Right ventricle myocardium inferior (tissue), 1 donor: Measurements from ENCODE around the gene KDM4C. TPM values are rescaled to one million over a fixed set of nuclear protein-coding genes. Genes with fewer than 3 reads are reported as not detected.

Experiments used
- ATAC-seq: fragments of 200-7000 bp; cut with Tn5 transposase; one replicate; pipeline ENCODE4 v1.9.1; 2020; ENCODE audit warnings: mild to moderate bottlenecking, moderate library complexity
- DNase-seq: peaks from one replicate; pipeline ENCODE4 v3.0.0; 2021; ENCODE audit errors: missing footprints
- intact Hi-C: fragments of 100-400 bp; cut with DNase I; formaldehyde crosslinking; loops from one replicate; pipeline ENCODE4 v1.11.0; 2022
- total RNA-seq: library from RNA; stranded (reverse); fragmentation: NEBNext Ultra II Directional; extraction: Animal tissue kit (Norgen Biotek cat#: 25700); gene quantifications from one replicate; pipeline ENCODE4 v1.2.1, GENCODE V29; 2021
- donor health status: DM: no; HTN: yes; CAD: no; lungs with severe emphysema.

Gene KDM4C
- total RNA-seq, 1 donor from 2014 or later = 15.3 TPM

DNA sequence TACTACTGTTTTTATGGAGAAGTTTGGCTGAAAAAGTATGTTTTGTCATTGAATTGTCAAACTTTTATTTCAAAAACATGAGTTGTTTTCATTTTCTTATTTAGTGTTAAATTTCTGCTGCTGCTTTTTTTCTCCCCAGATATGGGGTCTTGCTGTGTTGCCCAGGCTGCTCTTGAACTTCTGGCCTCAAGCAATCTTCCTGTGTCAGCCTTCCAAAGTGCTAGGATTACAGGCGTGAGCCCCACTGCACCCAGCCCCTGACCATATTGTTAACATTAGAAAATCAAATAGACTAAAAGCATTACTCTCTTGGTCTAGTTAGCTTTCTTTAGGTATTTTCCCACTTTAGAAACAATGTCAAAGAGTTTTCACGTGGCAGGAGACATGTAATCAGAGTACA is 215.3 kb downstream of the KDM4C start:
- ATAC-seq (no peak), DNase-seq (no peak)
- intact Hi-C loops = no loop called here

- DNase-seq (no peak), ATAC-seq (no peak)
- intact Hi-C loops = no loop called here
These were observed 216.0 kb downstream of the KDM4C start for GRCh38 chr9:6973762-6974161.

GRCh38 chr9:6975198-6975597 is 217.4 kb downstream of the KDM4C start:
- intact Hi-C loops = no loop called here
- DNase-seq (no peak), ATAC-seq (no peak)

GRCh38 chr9:6977761-6978160 is 220.0 kb downstream of the KDM4C start:
- DNase-seq (no peak), ATAC-seq (no peak)
- intact Hi-C loops = no loop called here

DNA sequence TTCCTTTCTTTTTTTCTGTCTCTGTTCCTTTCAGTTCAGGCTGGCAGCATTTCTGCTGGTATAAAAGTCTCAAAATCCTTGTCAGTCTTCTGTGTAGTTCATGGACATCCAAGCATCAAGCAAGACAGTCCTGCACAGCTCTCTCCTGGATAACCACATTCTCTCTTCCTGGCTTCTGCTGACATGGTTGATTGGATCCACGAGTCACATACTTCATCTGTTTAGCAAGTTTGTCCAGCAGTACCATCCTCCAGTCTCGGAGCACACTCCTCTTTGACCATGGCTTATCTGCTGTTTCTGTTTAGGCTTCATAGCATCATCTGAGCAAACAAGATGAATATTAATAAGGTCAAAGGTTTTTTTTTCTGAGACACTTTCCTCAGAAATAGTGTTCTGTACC is 220.8 kb downstream of the KDM4C start:
- DNase-seq = no peak
- intact Hi-C loops = no loop called here
- no peak for ATAC-seq

DNA sequence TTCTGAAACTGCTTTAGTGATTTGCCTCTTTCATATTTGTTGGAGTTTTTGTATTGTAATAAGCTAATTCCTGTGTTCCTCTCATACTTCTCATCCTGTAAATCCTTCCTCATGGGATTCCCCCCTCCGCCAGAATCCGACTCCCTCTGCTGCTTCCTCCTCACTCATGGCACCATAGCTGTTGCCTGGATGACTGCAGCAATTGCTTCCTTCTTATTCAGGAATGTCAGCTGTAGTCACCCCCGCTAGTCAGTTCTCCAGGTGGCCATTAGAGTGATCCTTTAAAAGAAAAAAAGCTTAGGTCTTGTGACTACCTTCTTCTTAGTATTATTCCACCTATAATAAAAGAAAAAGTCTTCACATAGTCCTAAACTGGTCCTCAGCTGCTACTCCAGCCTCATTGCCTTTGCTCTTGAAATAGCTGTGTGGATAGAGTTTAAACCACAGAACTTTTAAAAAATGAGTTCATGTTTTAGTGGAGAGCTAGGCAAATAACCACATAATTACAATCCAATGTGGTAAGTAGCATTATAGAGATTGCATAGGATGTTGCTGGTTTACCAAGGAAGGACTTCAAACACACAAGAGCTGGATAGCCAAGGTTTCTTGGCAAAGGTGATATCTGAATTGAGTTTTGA is 227.3 kb downstream of the KDM4C start:
- intact Hi-C loops = no loop called here
- no peak for DNase-seq
- no peak for ATAC-seq

DNA sequence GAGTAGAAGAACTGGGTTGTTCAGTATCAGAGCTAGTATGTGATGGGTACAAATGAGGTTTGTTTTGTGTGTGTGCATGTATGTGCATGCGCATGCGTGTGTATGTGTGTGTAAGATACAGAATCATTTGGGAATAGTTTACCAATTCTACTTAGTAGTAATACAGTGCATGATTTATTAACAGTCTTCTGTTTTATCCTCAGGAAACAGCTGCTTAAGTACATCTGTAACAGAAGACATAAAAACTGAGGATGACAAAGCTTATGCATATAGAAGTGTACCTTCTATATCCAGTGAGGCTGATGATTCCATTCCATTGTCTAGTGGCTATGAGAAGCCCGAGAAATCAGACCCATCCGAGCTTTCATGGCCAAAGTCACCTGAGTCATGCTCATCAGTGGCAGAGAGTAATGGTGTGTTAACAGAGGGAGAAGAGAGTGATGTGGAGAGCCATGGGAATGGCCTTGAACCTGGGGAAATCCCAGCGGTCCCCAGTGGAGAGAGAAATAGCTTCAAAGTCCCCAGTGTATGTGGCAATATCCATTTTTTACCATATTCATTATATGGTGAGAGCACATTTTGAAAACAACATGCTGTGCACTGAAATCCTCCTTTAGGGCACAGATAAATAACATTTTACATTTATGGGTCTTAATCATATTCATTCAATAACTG is 228.5 kb downstream of the KDM4C start:
- intact Hi-C loops = no loop called here
- DNase-seq = no peak
- no peak for ATAC-seq

DNA sequence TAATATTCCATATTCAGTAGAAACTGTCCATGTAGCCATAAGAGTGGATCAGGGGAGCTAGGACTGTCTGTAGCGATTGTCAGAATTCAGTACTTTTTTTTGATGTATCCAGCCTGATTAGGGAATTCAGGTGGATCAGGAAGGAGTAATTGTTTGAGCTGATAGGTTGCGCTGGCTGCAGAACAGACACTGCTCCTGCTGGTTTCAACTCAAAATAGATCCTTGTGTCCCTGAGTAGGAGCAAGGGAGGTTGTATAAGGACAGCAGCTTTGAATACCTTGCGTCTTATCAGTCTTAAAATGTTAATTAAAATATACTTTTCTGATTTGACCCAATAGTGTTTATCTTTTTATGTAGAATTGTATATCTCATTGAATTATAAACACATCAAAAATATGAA is 229.6 kb downstream of the KDM4C start:
- DNase-seq (no peak), ATAC-seq (no peak)
- intact Hi-C loops = no loop called here

DNA sequence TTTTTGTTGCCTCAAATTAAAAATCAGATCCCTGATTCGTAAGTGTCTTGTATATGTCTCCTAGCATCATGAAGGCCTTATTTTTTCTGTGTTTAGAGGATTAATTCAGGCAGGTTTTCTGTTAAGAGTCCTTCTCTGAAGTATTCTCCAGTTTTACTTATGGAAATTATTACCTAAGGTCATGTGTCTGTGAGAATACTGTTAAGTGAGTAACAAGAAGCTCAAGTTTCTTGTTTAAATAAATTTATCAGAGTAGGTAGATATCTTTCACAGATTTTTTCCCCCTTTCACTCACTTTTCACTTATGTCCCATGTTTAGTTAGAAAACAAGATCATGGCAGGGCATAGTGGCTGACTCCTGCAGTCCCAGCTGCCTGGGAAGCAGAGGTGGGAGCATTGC is 233.6 kb downstream of the KDM4C start:
- ATAC-seq = no peak
- DNase-seq = no peak
- intact Hi-C loops = no loop called here

DNA sequence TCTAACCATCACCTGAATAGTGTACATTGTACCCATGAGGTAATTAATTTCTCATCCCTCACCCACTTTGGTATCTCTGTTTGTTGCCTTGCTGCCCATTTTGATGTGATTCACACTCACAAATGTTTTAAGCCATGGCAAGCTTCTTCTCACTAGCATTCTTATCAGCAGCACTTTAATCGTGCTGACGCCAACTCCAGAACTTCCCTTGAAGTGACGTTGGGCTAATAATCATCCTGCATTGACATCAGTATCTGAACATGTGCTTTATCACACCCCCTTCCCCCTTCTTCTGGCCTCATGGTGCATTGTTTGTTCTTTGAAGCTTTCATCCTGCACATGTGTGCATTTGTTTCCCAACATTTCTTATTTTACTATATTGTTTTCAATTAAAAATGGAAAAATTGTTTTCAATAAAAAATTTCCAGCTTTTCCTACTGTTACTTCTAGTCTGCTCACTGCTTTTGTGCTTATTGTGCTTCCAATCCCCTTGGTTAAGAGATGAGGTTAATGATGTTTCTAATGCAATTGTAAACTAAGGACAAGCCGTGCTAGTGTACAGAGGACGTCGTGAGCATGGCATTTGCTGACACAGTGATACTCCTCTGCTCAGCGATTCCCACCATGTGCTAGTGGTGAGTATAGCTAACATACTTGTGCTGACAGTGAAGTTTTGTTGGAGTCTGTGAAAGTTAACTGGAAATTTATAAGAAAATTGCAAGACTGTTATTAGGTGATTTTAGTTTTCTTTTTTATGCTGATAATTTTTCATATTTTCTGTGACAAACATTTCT is 238.5 kb downstream of the KDM4C start:
- no peak for DNase-seq
- ATAC-seq = peak; percentile 37
- intact Hi-C loops = no loop called here

DNA sequence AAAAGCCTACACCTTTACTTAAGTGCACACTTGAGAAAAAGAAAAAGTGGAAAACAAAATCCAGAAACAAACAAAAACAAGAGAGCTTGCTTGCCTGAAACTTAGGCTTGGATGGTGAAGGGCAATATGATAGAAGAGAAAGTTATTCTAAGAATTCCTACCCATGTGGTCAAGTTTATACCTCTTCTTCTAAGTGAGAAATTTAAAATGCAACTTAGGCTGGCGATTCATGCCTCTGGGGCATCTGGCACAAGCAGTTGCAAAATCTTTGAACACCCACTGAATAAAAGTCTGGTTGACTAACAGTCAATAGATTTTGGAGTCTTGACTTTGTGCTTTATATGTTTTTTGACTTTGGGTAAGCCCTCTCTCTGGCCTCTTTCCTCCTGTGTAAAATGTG is 239.6 kb downstream of the KDM4C start:
- intact Hi-C loops = no loop called here
- DNase-seq (no peak), ATAC-seq (no peak)

DNA sequence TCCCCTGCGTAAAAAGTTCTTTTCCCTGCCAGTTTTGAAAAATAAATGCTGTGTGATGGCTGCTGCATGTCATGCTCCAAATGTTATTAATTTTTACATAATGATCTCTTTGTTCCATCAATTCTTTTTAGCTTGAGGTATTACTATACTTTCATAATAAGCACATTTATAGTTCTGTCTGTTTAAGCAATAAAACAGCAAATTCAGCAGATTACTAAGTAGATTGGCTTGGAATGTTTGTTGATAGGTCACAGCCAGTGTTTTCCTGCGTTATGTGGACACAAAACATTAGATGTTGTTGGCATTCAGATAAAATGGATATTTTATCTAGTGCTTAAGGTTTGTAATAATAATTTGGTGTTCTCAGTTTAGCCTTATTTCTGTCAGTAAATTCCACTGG is 242.0 kb downstream of the KDM4C start:
- DNase-seq (no peak), ATAC-seq (no peak)
- intact Hi-C loops = no loop called here

DNA sequence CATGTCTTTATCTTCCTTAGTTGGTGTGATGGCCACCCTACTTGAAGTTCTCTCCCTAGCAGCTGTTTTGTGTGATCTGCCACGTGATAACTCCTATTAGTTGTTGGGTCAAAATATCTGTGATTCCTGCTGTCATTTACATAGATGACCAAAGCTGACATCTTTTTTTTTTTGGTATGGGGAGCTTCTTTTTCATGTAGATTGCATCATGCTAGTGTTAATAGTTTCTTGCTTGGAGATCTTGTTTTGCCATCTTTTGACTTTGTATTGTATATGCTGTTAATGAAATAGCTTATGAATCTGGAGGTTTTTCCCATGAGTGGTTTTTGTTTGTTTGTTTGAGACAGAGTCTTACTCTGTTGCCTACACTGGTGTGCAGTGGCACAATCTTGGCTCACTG is 243.8 kb downstream of the KDM4C start:
- intact Hi-C loops = no loop called here
- DNase-seq = no peak
- no peak for ATAC-seq

GRCh38 chr9:7003861-7004260 is 246.1 kb downstream of the KDM4C start:
- DNase-seq (no peak), ATAC-seq (no peak)
- intact Hi-C loops = no loop called here

GRCh38 chr9:7006417-7006816 is 248.6 kb downstream of the KDM4C start:
- no peak for ATAC-seq
- DNase-seq = no peak
- intact Hi-C loops = no loop called here

DNA sequence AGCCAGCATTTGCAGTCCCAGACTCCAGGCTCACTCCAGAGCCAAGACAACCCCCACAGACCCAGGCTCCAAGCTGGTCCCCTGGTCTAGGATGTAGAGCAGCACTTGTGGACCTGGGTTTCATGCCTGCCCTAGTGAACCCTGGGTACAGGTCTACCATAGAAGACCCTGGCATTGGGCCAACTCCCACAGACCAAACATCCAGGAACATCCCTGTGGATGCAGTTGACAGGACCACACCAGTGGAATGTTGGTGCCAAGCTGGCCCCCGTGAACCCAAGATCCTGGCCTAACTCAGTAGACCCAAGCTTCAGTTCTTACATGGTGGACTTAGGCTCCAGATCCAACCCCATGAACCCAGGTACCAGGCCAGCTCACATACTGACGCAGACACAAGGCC is 250.6 kb downstream of the KDM4C start:
- intact Hi-C loops = no loop called here
- no peak for DNase-seq
- ATAC-seq = no peak

DNA sequence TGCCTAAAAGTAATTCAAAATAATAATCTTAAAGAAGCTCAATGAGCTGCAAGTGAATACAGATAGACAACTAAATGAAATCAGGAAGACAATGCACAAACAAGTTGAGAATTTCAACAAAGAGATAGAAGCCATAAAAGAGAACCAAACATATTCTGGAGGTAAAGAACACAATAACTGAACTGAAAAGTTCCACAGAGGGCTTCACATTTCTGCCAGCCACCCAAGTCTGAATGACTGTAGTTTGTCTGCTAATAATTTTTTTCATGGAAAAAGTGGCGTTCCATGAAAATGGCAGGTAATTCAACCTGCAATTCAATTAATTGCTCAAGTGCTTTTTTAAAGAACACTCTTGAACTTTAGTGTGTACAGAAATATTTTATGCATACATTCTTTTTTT is 251.3 kb downstream of the KDM4C start:
- DNase-seq = no peak
- no peak for ATAC-seq
- intact Hi-C loops = no loop called here

GRCh38 chr9:7011395-7012067 is 253.8 kb downstream of the KDM4C start:
- intact Hi-C loops = no loop called here
- DNase-seq (no peak), ATAC-seq (no peak)

GRCh38 chr9:7027996-7028395 is 270.2 kb downstream of the KDM4C start:
- ATAC-seq = no peak

GRCh38 chr9:7028591-7028990 is 270.8 kb downstream of the KDM4C start:
- no peak for ATAC-seq
- intact Hi-C loops = no loop called here
- no peak for DNase-seq

More at GRCh38 chr9:7027996-7028395, 270.2 kb downstream of the KDM4C start:
- DNase-seq = no peak
- intact Hi-C loops = no loop called here
